ENCODE data around the gene CREBL2.

- TF ChIP-seq POLR2AphosphoS5 (IDR thresholded peaks at IDR 0.05; ENCODE audit: borderline replicate concordance, low read depth, low read length) (no peak), EZH2 (IDR thresholded peaks at IDR 0.05) (no peak)
Measured at GRCh38 chr12:12564911-12565310, 46.8 kb upstream of the CREBL2 start.
